GM18873 (cell line): Measurements from ENCODE around the gene PTGDS.

Source experiments
- ATAC-seq: cut with Tn5 transposase; IDR thresholded peaks from one replicate; pipeline ENCODE4 v1.9.1; 2021; ENCODE audit warnings: mild to moderate bottlenecking, moderate library complexity, moderate number of reproducible peaks; ENCODE audit not compliant: unreplicated experiment, low FRiP score

Gene PTGDS

DNA sequence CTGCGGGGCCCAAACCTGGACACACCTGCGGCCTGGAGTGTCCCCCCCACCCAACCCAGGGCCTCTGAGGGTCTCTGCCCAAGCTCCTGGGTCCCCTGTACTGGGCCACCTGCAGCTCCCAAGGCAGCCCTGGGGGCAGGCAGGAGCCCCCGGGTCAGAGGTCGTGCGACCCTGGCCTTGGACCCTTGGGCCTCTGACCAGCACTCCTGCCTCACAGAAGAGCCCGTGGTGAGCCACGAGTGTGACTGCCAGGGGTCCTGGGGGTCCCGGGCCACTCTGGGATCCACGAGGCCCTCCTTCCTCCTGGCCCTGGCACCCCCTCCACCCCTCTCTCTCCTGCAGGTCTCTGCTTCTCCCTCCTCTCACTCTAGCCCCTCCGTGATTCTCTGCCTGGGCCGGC, 5.0 kb upstream of the PTGDS start:
- ATAC-seq, result no peak

GRCh38 chr9:136972743-136973142, 4.6 kb upstream of the PTGDS start:
- ATAC-seq, result no peak

DNA sequence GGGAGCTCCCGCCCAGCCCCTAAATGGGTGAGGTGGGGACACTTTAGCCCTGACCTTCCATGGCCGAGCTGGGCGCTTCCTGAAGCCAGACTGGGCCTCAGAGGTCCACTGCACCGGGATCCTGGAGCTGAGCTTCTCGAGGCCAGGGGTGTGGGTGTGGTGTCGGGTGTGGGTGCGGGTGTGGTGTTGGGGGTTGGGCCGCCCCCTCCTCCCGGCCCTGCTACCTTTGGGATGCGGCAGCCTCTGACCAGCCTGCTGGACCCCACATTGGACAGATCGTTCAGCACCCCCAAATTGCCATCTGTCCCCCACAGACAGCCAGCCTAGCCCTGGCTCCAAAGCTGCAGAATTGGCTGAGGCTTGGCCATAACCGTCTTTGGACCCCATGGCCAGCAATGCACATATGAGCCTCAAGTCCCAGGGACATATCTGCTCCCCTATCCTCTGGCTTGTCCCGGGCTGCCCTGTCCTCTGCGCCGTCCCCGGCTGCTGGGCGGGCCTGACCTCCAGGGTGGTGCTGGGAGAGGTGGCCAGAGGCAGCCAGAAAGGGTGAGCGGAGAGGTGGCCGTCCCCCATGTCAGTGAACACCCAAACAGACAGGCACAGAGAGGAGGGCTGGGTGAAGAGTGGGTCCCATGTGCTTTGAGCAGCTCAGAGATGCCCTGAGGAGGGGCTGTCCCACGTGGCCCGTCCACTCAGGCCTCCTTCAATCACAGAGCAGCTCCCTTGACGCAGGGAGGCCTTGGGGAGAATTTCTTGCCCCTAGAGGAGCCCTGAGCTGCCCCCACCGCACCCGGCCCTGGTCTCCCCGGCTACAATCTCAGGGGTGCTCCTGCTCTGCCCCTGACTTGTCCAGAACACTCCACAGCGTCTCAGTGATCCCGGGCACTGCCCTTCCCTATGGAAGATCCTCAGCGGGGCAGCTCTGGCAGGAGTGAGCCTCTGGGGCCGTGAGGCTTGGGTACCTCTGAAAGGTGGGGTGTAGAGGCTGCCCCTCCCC, 3.4 kb upstream of the PTGDS start:
- ATAC-seq, result no peak

DNA sequence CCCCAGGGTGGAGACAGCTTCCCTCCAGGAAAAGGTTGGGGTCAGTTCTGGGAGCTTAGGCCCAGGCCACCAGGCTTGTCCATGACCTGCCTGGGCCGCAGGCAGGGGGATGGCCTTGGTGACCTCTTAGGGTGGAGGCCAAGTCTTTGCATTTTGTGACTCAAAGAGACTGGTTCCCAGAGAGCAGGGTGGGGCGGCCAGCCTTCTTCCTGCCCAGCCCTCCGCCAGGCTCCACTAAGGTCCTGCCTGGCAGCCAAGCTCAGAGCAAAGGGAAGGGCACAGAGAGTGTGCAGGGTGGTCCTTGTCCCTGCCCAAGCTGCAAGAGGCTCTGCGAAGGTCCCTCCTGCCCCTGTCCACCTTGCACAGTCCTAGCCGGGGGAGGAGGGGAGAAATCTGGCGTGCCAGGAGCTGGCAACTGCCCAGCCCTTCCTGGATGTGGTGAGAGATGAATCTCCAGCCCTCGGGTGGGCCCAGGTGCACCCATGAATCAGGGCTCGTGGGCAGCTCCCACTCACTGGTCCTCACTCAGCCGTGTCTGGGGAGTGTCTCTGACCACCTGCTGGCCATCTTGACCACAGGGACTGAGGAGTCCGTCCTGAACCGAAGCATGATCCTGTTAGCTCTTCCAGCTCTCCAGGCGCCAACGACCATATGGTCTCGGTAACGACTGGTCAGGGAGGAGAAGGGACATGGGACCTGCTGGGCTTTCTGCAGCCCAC, 2.3 kb upstream of the PTGDS start:
- no peak for ATAC-seq

DNA sequence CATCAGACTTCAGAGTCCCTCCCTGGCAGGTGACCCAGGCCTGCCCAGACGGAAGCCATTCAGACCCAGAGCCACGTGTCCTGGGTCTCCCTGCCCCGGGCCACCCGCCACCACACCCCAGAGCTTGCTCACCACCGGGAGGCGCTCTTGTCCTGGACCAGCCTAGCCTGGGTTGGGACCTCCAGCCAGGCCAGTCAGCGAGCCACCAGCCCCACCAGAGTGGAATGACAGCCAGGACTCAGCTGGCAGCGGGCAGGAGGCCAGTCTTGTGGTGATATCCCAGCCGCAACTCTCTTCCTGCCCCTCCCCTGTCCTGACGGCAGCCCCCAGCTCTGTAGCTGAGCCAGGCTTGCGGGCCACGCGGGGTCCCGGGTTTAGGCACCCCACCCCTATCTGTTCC, 1.7 kb upstream of the PTGDS start:
- no peak for ATAC-seq

DNA sequence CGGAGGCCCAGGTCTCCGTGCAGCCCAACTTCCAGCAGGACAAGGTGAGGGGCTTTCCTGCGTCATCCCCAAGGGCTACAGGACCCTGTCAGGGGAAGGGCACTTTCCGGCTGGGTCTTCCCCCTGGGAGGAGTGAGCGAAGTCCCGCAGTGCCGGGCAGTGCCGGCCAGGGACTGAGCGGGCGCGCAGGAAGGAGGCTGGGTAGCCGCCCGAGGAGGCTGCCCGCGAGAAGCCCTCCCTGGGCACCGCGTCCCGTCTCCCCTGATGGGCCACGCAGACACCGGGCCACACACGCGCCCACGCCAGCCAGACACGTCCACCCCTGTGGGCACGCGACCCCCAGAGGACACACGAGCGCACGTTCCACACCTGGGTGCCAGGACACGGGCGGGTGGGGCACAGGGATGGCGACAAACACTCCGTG, 357 bp downstream of the PTGDS start:
- no peak for ATAC-seq

GRCh38 chr9:136978073-136978864, 965 bp downstream of the PTGDS start:
- no peak for ATAC-seq

- no peak for ATAC-seq
Measured at GRCh38 chr9:136978865-136979544, 1.7 kb downstream of the PTGDS start.

DNA sequence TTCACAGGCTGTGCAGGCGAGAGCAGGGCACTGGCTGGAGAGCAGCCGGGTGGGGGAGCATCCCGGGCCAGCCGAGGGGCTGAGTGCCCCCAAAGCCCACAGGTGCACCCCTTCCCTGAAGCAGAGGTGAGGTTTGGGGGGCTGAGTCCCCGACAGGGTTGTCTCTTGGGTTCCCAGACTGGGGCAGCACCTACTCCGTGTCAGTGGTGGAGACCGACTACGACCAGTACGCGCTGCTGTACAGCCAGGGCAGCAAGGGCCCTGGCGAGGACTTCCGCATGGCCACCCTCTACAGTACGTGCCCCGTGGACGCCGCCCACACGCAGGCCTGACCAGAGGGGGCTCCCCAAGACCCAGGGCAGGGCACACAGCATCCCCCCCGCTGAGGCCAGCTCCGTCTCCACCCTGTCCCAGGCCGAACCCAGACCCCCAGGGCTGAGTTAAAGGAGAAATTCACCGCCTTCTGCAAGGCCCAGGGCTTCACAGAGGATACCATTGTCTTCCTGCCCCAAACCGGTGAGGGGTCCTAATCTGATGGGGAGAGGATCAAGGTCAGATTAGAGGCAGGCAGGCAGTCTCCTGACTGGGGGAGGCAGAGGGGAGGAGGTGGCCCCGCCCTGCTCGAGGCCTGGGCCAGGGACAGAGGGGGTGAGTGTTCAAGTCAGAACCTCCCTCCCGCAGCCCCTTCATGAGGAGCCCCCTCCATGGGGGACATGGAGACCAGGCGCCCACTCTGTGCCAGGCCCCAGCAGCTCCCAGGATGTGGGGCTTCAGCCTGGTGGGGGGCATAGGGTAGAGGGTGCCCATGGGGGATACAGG, 2.7 kb downstream of the PTGDS start:
- no peak for ATAC-seq

DNA sequence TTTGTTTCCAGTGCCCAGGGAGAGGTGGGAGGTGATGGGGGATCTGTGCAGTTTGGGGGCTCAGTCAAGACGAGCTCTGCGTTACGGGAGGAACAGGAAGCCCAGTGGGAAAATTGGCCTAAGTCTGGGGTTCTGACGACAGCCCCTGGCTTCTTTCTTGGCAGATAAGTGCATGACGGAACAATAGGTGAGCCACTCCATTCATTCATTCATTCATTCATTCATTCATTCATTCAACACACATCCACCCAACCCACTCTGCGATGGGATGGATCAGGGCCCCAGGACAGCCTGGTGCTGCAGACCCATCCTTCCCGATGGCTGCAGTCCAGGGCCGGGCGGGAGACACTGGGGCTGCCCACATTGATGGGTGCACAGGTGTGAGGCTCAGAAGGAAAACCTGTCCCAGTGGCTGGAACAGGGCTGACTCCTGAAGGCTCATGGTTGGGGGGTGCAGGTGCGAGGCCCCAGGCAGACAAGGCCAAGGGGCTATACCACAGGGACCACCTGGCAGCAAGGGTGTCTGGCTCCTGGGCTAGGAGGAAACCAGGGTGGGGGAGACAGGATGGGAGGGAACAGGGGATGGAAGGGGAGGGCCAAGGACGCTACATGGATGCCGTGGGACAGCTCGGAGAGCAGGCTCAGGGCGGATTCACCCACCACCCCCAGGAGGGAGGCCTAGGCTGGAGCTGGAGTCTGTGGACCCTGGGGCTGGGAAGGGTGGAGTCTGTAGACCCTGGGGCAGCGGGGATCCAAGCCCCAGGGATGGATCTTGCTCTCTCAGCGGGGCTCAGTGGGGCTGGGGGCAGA, 3.6 kb downstream of the PTGDS start:
- ATAC-seq, result no peak

DNA sequence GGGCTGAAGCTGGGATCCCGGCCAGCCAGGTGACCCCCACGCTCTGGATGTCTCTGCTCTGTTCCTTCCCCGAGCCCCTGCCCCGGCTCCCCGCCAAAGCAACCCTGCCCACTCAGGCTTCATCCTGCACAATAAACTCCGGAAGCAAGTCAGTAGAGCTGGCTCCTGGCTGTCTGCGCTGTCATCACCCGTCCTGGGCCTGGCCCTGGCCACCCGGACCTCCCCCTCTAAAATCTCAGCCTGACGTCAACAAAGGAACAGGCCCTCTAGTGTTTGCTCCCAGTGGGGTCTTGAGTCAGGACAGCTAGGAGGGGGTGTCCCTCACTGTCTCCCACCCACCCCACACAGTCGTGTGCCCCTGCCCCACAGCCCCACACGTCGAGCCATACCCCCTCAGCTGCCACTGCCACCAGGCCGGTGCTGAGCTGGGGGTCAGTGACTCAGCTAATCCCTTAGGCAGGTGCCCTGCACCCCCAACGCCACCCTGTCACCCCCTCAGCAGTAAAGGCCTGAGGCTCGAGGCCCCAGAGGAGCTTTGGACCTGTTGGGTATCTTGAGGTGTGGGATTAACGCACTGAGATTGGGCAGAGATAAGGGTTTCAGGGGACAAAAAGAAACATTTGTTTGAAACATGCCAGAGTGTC, 4.4 kb downstream of the PTGDS start:
- ATAC-seq, result no peak

GRCh38 chr9:136982232-136983051, 5.1 kb downstream of the PTGDS start, which contains the start of gene LCNL1:
TSS of gene LCNL1 (plus strand) at chr9:136982993. CDS start at chr9:136983587, 594 bp downstream.
- ATAC-seq, result no peak

DNA sequence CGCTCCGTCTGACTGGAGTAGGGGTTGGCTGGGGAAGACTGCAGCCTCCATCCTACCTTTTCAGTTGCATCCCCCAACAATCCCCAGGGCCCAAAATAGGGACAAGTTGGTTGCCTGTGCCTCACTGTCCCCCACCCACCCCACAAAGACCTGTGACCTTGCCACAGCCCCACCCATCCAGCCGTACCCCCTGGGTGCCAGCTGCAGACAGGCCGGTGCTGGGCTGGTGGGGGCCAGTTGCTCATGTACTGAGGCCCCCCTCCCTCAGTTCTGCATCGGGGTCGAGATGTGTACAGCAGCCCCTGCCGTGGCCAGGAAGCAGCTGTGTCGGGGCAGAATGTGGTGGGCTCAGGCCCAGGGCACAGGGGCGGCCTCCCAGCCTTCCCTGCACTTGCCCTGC, 5.9 kb downstream of the PTGDS start:
- no peak for ATAC-seq

GRCh38 chr9:136983656-136984314, 6.5 kb downstream of the PTGDS start:
- no peak for ATAC-seq

DNA sequence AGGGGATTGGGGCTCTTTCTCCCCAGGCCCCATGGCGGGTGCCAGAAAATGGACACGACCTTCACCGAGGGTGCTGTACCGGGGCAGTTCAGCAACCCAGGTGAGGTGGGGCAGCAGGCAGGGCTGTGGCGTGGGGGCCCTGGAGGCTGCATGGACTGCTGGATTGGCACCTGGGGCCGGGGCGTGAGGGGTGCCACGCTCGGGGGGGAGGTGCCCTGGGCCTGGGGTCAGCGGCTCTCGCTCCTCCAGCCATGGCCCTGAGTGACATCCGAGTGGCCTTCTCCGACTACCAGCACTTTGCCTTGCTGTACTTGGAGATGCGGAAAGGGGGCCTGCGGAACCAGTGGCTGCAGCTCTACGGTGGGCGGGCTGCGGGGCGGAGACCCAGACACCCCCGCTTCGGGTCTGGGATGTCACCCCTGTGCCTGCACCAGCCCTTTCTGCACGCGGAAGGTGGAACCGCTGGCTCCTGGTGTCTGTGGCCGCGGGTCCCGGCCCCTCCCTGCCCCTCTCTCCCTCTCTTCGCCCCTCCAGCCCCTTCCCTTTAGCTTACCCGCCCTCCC, 7.2 kb downstream of the PTGDS start:
- no peak for ATAC-seq

- ATAC-seq, result no peak
Measured at GRCh38 chr9:136985027-136985602, 7.8 kb downstream of the PTGDS start.
